GM18907 (cell line): ENCODE measurements around the gene FAM89A.

Experiments
- ATAC-seq: cut with Tn5 transposase; IDR thresholded peaks from one replicate; pipeline ENCODE4 v1.9.1; 2021; ENCODE audit warnings: mild to moderate bottlenecking, moderate library complexity; ENCODE audit not compliant: unreplicated experiment

FAM89A gene

DNA sequence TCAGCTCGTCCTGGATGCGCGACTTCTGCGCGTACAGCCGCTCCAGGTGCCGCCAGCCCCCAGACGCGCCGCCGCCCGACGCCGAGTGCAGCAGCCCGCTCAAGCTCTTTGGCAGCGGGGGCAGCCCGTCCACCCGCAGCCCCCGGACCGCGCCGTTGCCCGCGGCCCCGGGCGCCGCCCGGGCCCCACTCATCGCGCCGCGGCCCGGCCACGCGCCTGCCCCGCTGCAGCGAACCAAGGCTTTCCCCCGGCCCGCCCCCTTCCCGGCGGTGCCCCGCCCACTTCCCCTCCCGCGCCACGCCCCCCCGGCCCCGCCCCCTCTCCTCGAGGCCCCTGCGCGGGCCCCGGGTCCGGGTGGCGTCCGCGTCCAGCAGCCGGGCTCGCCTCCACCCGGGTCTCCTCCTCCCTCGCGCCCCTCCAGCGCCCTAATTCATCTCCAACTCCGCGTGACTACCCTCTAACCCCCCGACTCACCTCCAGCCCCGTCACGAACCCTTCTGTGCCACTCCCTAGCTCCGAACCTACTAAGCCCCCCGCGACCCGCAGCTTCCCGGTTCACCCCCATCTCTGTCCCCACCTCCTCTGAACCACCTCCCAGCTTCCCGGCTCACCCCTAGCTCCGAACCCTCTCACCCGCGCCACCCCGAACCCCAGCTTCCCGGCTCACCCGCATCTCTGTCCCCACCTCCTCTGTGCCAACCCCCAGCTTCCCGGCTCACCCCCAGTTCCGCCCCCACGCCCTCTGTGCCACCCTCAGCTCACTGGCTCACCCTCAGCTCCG lies at the start of gene FAM89A:
Gene FAM89A (minus strand): TSS at position 236 of the 781 bp plus-strand sequence. CDS start 43 bp downstream, at position 193.
- ATAC-seq: peak; percentile 57

DNA sequence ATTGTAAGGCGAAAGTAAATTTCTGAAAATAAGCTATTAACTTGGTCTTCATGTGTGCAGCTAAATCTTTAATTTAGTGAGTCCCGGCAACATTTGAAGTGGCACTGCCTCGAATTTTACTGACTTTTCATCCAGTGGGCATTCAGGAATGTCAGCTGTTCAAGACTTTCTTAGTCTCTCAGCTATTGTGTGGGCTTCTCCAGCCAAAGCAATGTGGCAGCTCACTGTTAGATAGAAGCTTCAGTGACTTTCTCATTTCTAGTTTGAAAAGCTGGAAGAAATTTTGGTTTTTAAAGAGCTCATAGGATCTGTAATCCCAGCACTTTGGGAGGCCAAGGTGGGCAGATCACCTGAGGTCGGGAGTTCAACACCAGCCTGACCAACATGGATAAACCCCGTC lies 44.3 kb upstream of the FAM89A start:
- ATAC-seq: no peak

DNA sequence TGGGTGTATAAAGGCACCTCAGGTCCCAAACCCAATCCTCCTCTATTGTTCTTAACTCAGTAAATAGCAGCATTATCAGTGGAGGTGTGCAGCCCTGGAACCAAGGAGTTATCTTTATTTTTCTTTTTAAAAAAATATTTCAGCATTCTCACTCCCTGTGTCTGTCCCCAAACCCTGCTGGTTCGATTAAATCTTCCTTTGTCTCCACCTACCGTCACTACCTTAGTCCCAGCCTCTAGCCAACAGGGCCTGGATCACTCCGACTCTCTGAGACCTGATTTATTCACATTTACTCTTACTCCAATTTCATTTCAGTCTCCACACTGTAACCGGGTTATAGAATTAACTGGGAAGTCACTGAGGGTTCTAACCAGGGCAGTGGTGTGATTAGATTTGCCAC lies 39.1 kb upstream of the FAM89A start:
- no peak for ATAC-seq

DNA sequence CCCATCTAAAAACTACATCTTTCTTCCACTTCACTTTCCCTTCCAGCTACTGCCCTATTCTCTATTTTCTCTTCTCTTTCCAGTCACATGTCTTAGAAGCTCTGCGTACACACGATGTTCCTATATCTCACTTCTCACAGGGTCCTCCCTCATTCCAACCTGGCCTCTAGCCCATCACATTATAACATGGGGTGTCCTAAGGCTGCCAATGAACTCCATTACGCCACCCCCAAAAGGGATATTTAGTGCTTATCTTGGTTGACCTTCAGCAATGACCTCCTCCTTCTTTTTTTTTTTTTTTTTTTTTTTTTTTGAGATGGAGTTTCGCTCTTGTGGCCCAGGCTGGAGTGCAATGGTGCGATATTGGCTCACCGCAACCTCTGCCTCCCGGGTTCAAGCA lies 38.2 kb upstream of the FAM89A start:
- no peak for ATAC-seq

DNA sequence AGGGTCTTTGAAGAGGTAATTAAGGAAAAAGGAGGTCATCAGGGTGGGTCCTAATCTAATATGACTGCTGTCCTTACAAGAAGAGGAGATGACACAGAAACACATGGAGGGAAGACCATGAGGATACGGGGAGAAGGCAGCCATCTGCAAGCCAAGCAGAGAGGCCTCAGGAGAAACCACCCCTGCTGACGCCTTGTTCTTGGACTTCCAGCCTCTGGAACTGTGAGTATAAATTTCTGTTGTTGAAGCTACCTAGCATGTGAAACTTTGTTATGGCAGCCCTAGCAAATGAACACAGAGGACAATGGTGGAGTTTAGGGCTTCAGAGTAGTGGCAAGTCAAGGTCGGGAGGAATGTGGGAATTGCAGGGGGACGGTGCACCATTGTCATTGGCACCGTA lies 36.7 kb upstream of the FAM89A start:
- no peak for ATAC-seq

DNA sequence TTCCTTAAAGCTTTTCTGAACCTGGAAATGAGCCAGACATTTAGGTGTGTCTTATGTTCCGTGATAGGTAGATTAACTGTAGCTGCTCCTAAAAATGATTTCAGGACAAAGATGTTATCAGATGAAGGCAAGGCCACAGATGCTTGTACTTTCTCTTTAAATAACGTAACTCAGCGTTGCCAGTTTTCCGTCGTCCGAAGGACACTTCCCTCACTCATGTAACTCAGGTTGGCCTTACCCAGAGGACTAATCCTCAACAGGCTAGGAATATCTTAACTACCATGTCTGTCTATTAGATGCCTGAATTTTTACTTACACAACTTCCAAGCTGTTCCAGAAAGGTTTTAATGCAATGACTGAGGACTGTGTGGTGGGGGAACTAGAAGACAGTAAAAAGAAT lies 35.4 kb upstream of the FAM89A start:
- ATAC-seq: no peak

DNA sequence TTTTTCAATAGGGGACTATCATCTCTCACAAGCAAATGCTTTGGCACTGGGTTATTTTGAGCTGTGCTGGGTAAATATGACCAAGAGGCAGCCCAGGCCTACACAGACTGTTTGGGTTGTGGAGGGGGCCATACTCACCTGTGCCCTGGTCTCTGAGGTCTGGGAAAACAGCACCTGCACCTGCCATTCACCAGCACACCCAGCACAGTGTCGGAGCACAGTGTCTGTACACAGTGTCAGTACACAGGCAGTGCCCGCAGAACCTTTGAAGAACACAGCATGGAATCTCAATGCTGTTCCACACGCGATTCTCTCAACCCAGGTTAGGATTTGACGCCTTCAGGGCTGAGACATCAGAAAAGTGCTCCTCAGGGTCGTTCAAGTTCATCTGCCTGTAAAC lies 35.0 kb upstream of the FAM89A start:
- no peak for ATAC-seq

DNA sequence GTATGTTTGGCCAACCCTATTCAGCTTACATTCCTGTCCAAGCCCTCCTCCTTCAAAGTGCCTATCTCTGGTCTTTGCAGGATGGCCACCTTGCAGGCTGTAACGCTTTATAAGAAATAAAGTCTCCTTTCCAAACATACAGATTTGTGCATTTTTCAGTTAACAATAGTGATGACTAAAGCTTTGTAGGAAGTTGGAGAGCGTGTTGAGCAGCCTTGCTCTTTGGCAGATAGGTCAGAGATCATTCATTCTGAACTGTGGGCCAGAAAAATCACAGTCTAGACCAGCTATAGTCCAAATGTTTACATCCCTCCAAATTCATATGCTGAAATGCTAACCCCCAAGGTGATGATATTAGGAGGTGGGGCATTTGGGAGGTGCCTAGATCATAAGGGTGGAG lies 34.0 kb upstream of the FAM89A start:
- ATAC-seq: no peak

DNA sequence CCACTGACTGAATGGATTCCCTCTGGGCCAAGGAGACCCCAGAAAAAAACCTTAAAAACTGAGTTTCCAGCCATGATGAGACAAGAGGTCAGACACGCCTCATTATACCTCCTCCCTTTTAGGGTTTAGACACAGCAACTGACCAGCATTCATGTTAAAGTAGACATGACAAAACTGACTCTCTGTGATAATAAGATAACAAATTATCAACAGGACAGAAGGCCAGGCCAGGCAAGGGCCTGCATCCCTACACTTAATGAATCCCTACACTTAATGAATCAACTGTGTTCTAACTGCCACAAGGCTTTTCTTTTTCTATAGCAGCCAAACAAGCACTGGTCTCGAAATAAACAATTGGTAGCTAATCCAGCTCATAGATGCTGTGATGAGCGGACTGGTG lies 33.3 kb upstream of the FAM89A start:
- no peak for ATAC-seq

DNA sequence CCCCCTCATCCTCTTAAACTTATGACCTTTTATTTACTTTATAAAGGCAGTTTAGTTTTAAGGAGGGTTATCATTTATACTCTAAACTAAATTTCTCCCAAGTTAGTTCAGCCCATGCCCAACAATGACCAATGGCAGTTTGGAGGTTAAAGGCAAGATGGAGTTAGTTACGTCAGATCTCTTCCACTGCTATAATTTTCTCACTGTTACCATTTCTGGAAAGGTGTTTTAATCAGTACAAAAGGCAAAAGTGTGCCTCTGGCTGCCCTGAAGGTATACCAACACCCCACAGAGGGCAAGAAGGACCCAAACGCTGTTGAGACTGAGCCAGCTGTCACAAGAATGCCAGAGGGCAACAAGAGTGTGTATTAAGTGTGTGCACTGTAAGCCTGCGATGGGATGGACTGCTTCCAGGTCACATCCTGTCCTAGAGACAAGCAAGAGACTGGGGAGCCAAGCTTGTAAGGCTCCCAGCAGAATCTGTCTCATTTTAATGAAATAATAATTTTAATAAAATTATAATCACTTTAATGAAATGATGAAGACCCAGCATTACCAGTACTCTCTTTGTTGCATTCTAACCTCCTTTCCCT lies 32.5 kb upstream of the FAM89A start:
- ATAC-seq: no peak

DNA sequence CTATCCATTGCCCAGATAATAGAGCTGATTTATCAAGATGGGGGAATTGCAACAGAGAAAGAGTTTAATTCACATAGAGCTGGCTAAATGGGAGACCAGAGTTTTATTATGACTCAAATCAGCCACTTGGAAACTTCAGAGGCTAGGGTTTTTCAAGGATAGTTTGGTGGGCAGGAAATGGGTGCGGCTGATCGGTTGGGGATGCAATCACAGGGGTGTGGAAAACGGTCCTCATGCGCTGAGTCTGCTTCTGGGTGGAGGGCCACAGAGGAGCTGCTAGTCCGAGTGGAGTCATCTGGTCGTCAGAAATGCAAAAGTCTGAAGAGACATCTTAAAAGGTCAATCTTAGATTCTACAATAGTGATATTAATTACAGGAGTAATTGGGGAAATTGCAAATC lies 32.0 kb upstream of the FAM89A start:
- ATAC-seq: no peak

DNA sequence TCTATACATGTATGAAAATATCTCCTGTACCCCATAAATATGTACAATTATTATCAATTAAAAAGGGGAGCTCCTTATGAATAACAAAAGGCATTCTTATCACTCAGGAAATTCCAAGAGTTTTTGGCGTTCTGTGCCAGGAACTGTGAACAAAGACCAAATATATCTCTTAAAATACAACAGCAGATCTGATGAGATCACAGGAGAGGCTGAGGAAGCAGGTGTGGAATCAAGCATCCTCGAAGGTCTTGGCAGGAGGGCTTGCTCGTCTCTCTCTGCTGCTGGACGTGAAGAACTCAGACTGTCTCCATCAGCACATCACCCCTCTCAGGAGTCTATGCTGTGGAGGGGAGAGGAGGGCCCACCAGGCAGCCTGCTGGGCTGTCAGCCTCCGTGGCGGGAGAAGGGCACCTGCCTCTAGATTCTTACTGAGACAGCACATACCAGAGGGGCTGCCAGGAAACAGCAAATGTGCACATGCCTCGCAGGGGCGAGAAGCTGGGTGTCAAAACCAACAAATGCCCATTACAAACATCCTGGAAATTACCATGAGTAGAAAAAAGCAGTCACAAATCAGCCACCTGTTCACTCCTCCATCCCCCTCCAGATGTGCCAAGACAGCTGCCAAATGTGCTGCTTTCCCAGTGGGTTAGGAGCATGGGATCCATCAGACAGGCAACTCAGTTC lies 30.8 kb upstream of the FAM89A start:
- ATAC-seq: no peak

DNA sequence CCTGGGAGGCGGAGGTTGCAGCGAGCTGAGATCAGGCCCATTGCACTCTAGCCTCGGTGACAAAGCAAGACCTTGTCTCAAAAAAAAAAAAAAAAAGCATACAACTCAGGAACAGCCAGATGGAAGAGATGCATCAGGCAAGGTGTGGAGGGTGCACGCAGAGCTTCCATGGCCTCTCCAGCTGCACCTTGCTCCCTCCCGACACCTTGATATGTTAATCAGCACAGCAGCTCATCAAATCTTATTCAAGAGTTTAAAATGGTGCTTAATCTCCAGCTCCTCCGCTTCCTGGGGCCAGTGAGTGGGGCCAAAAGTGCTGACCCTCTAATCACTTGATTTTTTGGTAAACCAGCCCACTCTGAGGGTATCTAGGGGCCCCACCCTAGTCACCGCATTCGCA lies 29.3 kb upstream of the FAM89A start:
- no peak for ATAC-seq

DNA sequence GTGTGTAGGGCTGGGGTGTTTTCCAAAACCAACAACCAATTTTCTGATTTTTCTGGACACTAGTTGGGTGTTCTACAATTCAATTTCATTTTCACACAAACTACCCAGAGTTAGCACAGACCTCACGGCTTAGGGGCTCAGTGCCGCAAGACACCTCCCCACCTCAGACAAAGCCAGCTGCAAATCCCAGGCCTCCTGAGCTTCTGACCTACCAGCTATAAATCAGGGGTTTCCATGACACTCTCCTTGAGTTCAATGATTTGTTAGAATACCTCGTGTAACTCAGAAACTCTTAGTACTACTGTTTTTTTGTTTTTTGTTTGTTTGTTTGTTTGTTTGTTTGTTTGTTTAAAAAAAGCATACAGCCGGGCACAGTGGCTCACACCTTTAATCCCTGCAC lies 28.7 kb upstream of the FAM89A start:
- no peak for ATAC-seq

DNA sequence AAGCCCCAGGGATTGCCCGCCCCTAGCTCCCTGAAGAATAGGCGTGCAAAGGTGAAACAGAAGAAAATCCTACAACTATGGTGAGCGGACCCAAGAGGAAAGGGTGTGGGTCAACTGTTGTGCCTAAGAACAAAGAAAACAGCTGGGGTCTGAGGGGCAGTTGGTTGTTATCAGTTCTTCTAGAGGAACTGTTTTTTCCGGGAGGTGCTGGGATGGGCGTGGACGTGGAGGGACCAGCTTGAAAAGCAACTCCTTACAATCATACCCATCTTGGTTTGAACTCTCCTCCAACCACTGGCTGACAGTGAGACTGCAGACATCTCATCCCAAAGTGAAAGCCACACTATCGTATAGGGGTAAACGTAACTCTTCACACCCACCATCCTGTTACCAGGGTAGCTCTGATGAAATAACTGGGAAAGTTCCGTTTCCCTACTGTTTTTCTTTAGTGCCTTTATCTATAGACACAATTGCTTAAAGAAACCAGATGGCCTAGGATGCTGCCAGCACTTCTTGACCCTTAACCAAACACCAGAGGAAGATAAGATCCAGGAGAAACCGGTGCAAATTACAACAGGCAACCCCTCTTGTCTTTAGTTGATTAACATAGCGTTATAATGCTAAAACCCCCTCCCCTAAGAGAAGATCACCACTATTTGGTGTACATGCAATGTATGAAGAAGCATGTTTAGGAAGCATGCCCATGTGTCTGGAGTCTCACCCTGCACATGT lies 25.6 kb upstream of the FAM89A start:
- ATAC-seq: no peak

DNA sequence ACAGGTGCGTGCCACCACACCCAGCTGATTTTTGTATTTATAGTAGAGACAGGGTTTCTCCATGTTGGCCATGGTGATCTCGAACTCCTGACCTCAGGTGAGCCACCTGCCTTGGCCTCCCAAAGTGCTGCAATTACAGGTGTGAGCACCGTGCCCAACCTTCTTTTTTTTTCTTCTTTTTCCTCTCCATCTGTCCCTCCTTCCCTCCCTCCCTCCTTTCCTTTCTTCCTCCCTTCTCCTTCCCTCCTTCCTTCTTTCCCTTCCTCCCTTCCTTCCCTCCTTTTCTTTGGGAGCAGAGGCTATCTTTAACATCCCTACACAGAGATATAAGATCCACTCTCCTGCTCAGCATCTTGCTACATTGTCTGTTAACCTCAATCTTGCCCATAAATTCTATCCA lies 24.4 kb upstream of the FAM89A start:
- ATAC-seq: no peak

DNA sequence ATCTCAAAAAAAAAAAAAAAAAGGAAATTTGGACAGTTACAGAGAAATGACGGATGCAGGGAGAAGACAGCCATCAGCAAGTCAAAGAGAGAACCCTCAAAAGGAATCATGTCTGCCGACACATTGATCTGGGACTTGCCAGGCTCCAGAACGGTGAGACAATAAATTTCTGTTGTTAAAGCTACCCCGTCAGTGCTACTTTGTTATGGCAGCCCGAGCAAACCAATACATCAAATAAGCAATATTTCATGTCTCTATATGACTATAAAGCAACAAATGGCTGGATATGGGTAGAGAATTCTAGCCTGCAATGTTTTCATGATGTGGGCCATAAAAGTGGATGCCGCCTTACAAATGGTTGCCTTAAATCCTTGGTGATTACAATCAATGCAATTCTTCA lies 23.3 kb upstream of the FAM89A start:
- no peak for ATAC-seq

DNA sequence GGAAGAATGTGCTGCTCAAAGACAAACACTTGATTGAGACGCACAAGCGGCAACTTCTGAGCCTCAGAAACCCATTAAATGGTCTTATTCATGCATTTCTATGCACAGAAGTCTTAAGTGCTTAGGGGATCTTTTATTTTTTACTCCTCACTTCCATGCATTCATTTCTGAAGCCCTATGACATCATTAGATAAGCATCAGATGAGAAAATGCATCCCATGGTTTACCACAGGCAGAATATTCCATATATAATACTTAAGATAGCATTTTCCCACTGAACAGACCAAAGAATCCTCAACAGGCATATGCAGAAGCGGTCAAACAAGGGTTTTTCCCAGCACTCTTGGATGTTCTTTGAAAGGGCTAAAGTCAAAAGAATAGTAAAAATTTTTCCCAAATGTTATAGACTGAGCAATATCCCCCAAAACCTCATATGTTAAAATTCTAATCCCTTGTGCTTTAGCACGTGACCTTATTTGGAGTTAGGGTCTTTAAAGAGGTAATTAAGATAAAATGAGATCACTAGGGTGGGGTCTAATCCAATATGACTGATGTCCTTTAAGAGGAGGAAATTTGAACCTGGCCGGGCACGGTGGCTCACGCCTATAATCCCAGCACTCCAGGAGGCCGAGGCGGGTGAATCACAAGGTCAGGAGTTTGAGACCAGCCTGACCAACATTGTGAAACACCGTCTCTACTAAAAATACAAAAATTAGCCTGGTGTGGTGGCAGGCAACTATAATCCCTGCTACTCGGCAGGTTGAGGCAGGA lies 22.6 kb upstream of the FAM89A start:
- no peak for ATAC-seq

DNA sequence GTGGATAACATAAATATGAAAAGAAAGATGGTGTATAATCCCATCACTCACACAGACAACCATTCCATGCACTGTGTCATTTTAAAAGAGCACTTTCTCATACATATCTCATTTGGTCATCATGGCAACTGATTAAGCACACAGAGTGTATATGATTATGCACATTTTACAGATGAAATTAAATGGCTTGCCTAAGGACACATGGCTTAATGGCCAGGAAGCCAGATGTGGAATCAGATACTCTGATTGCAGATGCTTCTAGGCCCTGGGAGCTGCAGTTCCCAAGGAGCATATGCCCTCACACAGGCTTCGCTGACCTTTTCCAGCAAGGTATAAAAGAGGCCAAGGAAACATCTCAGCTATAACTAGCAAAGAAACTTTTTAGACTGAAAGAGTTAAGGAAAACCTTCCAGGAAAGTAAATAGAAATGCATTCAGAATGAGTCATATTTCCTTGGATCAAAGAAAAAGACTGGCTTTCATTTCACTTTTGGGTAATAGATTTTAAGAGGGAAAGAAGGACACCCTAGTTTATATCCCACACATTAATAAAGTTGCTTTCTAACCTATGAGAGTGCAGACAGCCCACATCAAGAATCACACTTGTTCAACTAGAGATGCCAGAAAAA lies 19.6 kb upstream of the FAM89A start:
- no peak for ATAC-seq

DNA sequence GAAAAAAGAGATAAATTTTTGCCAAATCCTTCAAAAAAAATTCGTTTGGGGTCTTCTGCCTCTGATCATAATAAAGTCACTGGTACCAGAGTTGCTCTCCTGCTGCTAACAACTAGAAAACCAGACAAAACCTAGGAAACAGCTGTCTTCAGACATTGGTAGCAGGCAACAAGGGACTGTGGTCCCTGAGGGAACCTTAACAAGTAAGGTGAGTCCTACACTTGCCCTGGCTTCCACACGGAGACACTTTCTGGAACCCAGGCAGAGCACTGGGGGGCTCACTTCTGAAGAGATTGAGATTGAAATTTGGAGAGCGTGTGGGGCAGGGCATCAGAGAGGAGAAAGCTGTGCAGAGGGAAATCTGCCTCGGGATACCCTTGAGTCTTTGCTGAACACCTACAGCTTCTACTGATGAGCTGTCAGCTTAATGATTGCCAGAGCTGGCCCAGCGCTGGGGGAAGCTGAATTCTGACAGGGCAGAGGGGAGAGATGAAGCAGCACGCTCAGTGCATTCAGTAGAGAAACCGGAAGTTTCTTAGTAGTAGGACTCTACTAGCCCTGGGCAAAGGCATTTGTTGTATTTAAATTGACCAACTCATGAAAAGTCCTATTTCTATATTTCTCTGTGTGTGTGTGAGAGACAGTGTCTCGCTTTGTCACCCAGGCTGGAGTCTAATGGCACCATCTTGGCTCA lies 18.5 kb upstream of the FAM89A start:
- ATAC-seq: no peak
